HUDEP-2 (cell line): ENCODE results near the gene KHDC4.

ENCODE experiments used
- DNase-seq, 76 experiments: peaks; one replicate each; lab custom pipeline; 2025; ENCODE audit not compliant: unreplicated experiment in 76 of 76; lab: John Stamatoyannopoulos, UW

Gene KHDC4

GRCh38 chr1:155970531-155971167 lies 36.4 kb upstream of the KHDC4 start:
- peak in 63 of 76 experiments; percentile 16 to 81 (median 56) for DNase-seq

- no peak for DNase-seq
These were observed 35.2 kb upstream of the KHDC4 start for GRCh38 chr1:155969377-155969791.

- DNase-seq: no peak
These were observed 34.5 kb upstream of the KHDC4 start for GRCh38 chr1:155968670-155969069.

DNA sequence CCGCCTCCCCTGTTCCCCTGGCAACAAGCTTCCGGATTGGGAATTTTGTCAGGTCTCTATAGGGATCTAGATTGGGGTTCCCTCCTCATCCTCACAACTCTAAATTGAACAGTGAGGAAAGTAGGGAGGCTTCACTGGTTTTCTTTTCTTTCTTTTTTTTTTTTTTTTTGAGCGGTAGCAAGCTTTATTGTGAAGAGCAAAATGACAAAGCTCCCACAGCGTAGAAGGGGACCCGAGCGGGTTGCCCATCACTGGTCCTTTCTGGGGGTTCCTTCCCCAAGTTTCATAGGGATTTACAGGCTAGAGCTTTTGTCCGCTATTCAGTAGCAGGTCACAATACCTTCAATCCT lies 33.8 kb upstream of the KHDC4 start:
- no peak for DNase-seq

DNA sequence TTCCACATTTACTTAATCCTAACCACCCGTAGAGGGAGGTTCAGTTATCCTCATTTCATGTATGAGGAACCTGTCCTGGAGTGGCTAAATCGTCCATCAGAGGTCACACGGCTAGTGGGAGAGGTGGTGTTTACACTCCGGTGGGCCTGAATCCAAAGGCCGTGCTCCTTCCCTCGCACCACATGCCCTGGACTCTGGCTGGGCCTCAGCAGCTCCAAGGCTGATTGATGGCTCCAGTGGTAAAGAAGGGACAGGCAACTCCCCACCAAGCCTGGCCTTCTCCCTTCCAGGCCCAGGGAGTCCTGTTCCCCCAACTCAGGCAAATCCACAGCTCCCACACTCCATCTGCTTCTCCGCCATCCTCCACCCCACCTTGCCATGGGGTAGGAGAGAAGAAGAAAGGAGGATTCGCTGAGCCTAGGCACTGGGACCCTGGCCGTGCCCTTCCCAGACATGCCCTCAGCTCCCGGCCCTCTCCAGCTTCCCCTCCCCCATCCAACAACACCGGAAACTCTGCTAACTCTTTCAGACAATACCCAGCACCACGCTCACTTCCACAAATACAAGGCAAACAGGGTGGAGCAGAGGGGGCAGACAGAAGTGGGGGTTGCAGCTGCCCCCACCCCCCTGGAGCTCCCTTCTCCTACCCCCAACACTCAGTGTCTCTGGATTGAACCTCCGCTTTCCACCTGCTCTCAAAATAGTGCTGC lies 33.3 kb upstream of the KHDC4 start:
- DNase-seq: no peak

- DNase-seq: peak in 64 of 76 experiments; percentile 9 to 81 (median 57)
These were observed 32.5 kb upstream of the KHDC4 start for GRCh38 chr1:155966750-155967149.

- DNase-seq: no peak
These were observed 31.9 kb upstream of the KHDC4 start for GRCh38 chr1:155966135-155966534.

- DNase-seq: peak in 13 of 76 experiments; percentile 13 to 56 (median 28)
These were observed 30.0 kb upstream of the KHDC4 start for GRCh38 chr1:155964193-155964592.

DNA sequence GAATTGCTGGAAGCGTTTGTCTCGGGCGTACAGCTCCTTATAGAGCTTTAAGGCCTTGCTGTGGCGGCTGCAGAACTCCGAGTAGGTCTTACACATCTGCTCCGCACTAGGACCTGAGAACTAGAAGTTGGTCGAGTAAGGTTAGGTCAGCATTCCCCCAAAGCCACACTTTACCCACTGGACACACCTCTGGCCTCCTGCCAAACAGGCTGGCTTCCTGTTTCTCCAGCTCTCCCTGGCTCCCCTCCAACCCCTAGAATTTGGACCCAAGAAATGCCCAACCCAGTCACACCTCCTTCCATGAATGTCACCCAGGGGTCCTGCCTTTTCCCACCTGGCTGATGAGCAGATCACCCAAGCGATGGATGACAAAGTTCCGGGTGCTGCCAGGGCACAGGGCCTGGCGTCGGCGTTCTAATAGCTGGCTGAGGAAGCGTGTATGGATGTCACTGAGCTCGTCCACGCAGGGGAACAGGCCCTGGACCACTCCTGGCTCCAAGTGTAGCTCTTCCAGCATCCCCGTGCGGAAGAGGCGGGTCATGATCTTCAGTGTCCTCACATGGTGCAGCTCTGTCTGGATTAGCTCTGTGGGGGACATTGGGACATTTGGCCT lies 28.5 kb upstream of the KHDC4 start:
- peak in 1 of 76 experiments; percentile 28 for DNase-seq

GRCh38 chr1:155961937-155962336 lies 27.7 kb upstream of the KHDC4 start:
- DNase-seq: peak in 57 of 76 experiments; percentile 8 to 75 (median 52)

- DNase-seq: no peak
These were observed 26.0 kb upstream of the KHDC4 start for GRCh38 chr1:155960081-155960745.

GRCh38 chr1:155957411-155957915 lies 23.2 kb upstream of the KHDC4 start:
- DNase-seq: no peak

DNA sequence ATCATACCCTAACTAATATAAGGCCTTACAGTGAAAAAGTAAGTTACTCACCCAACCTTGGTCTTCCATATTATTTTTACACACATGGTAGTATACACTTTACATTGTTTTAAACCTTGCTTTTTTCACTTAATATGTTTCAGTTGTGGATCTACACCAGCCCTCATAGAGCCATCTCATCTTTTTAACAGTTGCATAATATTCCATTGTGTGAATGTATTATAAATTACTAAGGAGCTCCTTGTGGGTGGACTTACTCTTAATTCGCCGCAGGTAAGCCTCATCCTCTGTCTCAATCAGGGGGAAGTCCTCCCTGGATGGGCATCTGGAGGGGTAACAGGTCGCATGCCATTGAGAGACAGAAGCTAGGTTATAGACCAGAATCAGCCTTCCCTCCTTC lies 20.4 kb upstream of the KHDC4 start:
- DNase-seq: no peak

DNA sequence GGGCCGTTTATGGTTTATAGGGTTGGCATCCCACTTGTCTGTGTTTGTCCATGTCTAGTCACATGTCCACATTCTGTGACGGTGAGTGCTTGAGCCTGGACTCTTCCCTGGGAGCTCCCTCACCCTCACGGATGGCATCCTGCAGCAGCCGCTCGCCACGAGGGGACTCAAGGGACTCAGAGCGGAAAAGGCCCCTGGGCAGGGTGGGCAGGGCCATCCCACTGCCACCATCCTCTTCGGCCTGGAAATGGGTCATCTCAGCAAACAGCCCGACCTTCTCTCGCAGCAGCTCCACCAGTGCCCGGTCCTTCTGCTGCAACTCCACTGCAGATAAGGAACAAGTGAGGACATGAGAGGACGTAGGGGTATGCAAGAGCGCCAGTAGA lies 18.3 kb upstream of the KHDC4 start:
- DNase-seq: no peak

GRCh38 chr1:155951753-155952504 lies 17.7 kb upstream of the KHDC4 start:
- DNase-seq: no peak

DNA sequence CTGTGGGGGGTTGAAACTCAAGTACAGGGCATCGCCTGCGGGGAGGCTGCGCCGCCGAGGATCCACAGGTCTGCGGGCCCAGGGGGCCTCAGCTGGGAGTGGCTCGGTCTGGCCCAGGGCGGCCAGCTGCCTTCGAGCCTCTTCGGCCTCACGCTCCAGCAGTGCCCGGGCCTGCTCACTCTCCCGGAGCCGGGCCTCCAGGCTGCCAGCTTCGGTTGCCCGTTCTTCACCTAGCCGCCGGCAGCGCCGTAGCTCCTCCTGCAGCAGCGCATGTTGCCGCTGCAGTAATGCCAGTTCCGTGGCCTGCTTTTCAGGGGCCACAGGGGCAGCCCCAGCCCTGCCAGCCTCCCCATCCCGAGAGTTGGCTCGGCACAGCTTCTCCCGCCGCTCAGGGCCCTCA lies 16.6 kb upstream of the KHDC4 start:
- no peak for DNase-seq

GRCh38 chr1:155947741-155948140 lies 13.5 kb upstream of the KHDC4 start:
- DNase-seq: no peak

- DNase-seq: no peak
These were observed 13.1 kb upstream of the KHDC4 start for GRCh38 chr1:155947292-155947691.

DNA sequence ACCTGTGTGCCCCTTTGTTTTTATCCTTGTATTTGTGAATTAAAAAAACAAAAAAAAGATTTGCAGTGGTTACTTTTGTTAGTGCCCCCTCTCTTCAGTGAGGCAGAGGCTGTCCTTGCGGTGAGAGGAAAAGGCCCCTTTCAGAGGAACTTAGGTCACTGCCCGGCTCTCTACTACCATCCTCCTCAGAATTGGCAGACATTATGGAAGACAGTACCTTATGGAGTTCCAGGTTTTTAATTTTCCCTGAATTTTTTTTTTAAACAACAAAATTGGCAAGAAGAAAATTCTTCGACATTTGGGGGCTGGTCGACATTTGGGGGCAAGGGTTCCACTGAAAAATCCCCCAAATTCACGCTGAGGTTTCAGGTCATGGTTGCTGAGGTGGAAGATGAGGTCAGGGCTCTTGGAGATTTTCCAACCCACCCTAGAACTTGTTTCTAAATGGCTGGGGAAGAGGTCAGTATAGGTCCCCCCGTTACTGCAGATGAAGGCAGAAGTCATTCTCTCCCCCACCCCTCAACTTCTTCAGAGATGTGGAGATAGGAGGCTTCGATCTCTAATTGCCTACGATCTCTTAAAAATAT lies 12.5 kb upstream of the KHDC4 start:
- no peak for DNase-seq

DNA sequence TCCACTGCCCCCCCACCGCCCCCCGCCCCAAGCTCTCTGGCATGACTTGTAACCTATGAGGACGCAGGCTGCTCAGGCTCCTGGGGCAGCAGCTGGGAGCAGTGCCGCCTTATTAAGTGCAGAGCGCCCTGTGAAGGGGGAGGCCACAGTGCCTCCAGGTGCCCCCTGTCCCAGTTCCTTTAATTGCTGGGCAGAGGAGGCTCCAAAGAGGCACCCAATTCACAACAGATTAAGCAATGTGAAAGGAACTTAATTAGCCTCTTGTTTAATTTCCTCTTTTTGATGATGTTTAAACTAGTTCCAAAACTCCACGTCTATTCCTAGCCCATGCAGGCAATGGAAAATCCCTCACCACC lies 10.2 kb upstream of the KHDC4 start:
- DNase-seq: no peak
